HG03039 (cell line): ENCODE measurements around the gene COL8A1.
"Not testable (repeated sequence)": the region's sequence is repeated elsewhere in the genome, so short reads cannot be mapped to it uniquely, and the experiment has no call there.

Experiments used
- ATAC-seq: cut with Tn5 transposase; IDR thresholded peaks from one replicate; pipeline ENCODE4 v1.9.1; 2021; ENCODE audit warnings: mild to moderate bottlenecking, moderate library complexity; ENCODE audit not compliant: unreplicated experiment

Gene COL8A1

GRCh38 chr3:99702953-99703943 is 64.9 kb downstream of the COL8A1 start:
- no peak for ATAC-seq

DNA sequence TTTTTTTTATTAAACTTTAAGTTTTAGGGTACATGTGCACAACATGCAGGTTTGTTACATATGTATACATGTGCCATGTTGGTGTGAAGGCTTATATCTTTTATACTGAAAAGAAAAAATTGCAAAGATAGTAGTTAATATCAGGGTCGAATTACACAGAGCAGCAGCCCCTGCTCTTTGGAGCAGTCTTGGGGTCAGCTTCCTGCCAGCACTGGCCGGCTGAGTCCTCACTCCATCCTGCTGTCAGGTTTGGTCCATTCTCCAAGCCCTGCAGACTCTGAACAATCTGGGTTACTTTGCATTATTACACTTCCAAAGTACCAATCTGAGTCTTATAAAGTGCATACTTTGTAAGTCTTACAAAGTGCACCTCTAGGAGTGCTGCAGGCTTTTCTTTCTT is 66.0 kb downstream of the COL8A1 start:
- no peak for ATAC-seq

DNA sequence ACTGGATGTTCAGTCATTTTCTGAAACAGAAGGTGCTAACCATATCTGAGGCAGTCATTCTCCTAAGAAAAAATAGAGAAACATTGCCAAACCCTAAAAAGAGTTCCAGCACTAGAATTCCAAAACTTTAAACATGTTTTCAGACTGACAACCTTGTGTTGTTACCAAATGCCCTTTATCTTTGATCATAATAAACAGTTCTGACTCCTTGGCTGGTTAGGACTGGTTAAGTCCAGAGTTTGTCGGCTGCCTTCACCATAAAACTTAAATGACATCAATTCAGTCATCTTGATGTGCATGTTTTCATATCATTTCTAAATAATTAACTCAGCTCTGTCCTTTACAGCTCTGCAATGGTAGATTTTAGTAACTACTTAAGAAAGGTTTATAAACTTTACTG is 68.0 kb downstream of the COL8A1 start:
- ATAC-seq, result no peak

DNA sequence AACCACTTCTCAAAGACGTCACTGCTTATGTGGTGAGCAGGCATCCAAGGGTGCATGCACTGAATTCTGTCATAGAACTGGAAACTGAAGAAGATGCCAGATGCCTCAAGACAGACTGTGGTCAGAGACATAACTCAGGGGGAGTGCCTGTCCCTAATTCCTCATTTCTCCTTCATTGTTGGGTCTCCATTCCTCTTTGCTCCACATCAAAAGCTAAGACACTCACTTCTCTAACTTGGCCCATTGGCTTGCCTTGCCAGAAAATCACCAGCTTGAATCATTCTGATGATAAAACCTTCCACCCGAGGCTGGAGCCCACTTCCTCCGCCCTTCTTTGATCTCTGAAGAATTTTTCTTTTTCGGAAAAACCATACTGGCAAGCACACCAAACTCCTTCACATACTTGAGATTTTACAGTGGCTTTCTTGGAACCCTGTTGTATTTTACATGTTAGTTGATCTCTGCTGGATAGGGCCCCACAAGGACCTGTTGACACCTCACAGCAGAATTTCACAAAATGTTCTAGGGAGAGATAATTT is 69.9 kb downstream of the COL8A1 start:
- ATAC-seq, result no peak

- ATAC-seq, result no peak
Observed at GRCh38 chr3:99709686-99710085, 71.3 kb downstream of the COL8A1 start.

- no peak for ATAC-seq
Observed at GRCh38 chr3:99710094-99710493, 71.7 kb downstream of the COL8A1 start.

DNA sequence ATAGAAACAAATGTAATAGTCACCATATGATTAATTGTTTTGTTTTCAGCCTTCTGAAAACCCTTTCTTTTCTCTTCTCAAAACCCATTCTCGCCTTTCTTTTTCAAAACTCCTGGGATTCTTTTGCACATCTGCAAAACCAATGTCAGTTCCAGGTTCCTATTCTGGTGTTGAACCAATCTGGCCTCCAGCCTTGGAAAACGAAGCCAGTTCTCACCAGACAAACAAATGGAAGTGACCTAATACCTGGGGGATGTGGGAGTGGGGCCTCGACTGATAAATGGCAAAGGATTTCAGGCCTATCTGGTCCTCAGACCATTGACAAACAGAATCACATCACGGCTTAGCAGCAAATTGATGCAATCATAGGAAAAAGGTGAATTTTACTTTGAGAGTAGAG is 73.0 kb downstream of the COL8A1 start:
- no peak for ATAC-seq

DNA sequence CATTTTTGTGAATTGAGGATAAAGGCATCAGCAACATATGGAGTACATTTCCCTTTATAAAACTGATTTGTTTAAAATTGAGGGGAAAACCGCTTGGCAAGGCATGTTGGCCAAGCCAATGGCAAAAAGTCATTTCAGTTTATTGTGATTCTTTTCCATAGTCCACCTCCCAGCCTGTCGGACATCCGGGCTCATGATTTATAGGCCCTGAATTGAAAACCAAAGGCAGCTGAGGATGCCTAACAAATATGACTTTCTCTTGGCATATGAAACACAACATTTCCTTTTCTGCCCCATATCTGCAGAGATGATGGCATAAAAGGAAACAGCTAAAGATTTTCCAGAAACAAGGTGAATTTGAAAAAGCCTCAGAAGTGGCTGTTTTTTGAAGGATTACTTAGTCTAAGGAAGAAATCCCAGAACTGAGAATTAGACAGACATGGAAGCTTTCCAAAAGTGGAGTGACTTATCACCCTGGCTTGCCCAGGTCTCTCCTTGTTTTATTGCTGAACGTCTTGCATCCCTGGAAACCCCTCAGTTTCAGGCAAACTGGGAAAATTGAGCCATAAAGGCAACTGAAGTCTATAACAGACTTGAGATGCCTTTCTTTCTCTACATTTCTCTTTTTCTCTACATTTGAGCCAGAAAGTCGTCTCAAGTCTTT is 74.0 kb downstream of the COL8A1 start:
- no peak for ATAC-seq

DNA sequence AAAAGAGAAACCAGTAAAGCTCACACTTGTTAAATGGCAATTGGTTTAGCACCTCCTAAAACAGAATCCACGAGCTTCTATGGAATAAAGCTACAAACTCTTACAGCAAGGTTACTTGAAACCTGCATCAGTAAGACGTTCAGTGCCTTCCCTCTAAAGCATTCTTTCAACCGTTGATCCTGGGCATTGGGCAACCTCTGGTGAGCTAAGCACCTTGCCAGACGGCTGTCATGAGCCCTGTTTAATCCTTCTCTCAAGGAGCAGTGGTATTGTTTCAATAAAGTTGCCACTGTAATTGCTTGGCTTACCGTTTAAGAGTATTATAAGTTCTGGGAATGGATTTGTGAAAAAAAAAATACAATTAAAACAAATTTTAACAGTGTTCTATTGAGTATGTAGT is 75.0 kb downstream of the COL8A1 start:
- no peak for ATAC-seq

DNA sequence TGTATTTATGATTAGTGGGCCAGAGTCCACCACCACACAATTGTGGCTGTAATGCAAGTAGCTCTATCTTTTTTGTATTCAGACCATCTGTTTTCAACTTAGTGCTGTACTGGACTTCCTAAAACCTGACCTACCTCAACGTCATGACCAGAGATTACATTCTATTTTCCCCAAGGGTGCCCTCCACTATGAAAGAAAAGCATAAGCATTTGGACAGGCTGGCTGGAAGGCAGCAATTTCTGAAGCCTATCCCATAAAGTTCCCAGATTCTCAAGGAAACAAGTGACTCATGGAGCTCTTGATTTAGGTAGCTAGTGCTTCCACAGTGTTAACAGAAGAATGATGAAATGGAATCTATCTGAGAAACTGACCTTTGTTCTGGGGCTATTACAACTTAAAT is 75.8 kb downstream of the COL8A1 start:
- no peak for ATAC-seq

DNA sequence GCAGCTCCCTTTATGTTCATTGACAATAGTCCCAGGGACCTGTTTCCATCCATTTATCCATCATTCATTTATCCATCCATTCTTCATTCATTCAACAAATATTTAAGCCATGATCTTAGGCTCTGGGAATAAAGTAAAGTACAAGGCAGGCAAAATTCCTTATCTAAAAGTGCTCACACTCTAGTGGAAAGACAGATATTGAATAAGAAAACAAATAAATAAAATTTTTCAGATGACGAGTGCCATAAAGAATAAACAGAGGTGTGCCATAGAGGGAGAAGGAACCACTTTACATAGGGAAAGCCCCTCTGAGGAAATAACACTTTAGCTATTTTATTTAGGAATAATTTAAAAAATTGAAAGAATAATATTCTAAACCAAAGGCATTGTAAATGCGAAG is 76.2 kb downstream of the COL8A1 start:
- no peak for ATAC-seq

GRCh38 chr3:99716463-99716995 is 78.1 kb downstream of the COL8A1 start:
- ATAC-seq, result no peak

DNA sequence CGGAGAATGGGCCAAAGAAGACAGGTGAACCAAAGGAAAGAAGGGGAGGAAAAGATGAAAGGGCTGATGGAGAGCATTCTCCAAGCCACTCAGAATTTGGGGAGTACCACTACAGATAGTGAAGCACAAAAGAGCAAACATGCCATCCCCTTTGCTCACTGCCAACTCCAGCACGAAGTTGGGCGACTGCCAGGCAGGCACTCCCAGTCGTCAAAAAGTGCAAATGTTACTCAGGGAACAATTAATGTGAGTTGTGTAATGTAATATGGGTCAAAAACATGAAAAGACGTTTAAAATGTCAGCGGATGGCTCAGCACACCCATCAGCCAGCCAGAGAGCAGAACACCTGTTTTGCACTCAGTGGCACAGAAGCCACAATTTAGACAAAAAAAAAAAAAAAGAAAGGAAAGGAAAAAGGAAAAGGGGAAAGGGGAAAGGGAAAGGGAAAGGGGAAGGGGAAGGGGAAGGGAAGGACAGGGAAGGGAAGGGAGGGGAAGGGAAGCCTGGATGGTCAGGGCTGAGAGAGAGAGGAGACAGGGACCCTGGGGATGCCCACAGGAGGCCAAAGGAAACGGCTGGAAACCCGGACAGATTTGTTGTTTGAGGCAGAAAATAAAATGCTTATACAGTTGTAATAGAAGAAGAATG is 82.7 kb downstream of the COL8A1 start:
- ATAC-seq, result no peak

DNA sequence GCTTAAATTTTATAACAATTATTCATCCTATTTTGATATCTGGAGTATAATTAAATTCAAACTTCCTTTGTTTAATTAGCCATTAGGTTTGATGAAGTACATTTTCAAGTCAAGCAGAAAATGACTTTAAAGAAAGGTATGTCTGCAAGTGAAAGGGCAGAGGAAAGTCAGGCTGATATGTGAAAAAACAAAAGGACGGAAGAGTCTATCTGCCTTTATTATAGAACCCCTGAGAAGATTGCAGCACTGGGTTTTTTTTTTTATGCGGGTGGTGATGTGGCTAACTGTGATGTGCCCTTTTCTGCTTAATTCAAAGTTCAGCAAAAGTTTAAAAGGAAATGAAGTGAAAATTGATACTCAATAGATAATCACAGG is 83.2 kb downstream of the COL8A1 start:
- ATAC-seq, result no peak

DNA sequence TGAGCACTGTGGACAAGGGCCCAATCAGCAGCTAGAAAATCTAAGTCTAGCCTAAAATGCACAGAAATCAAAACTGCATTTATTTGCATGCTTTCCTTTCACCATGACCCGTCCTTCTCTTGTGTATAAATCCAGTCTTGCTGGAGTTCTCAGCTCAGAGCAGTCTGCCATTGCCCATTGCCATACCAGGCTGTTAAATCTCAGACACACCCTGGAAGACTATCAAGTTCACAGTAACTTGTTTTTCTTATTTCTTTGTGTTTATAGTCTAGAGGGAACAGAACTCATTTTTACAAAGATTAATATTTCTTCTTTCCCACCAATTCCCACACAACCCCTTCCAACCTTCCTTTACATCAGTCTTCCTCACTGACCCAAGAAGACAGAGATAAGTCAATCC is 85.9 kb downstream of the COL8A1 start:
- ATAC-seq, result no peak

DNA sequence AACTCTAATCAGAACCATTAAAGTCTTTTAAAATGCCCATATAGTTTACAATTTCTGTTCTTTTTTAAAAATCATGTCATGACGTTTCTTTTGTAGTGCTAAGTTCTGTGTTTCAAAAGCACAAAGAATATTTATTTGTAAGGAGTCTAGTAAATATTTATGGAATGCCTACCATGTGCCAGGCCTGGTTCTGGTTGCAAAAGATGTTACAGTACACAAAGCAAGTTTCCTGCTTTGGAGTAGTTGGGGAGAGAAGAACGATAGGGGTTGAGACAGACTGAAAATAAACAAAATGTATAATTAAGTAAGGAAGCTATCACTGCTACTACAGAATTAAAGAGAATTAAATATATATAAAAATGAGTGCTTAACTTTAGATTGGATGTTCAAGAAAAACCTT is 92.5 kb downstream of the COL8A1 start:
- ATAC-seq, result no peak

GRCh38 chr3:99731499-99731898 is 93.1 kb downstream of the COL8A1 start:
- no peak for ATAC-seq

DNA sequence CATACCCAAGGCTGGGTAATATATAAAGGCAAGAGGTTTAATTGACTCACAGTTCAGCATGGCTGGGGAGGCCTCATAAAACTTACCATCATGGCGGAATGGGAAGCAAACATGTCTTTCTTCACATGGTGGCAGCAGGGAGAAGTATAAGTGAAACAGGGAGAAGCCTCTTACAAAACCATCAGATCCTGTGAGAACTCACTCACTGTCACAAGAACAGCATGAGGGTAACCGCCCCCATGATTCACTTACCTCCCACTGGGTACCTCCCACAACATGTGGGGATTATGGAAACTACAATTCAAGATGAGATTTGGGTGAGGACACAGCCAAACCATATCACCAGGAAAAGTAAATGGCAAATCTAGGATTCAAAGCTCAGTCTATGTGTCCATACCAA is 102.0 kb downstream of the COL8A1 start:
- not testable (repeated sequence) for ATAC-seq

GRCh38 chr3:99741588-99741987 is 103.2 kb downstream of the COL8A1 start:
- no peak for ATAC-seq

DNA sequence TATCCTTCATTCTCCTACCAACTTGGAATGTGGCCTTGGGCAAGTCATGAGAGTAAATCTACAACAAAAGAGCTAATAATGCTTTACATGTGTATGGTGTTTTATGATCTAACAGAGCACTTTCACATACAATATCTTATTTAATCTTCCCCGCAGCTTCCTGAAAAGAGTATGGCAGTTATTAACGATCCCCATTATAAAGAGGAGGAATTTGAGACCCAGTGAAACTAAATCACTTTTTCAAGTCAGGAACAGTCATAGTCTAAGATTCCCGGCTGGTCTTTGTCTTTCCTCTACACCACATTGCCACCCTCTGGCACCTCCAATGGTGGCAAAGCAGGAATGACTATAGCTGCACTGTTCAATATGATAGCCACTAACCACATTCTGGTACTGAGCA is 109.5 kb downstream of the COL8A1 start:
- ATAC-seq, result no peak

- ATAC-seq, result no peak
Observed at GRCh38 chr3:99751649-99752048, 113.3 kb downstream of the COL8A1 start.
